Measurements from ENCODE around the gene ZNF616.

Gene ZNF616

DNA sequence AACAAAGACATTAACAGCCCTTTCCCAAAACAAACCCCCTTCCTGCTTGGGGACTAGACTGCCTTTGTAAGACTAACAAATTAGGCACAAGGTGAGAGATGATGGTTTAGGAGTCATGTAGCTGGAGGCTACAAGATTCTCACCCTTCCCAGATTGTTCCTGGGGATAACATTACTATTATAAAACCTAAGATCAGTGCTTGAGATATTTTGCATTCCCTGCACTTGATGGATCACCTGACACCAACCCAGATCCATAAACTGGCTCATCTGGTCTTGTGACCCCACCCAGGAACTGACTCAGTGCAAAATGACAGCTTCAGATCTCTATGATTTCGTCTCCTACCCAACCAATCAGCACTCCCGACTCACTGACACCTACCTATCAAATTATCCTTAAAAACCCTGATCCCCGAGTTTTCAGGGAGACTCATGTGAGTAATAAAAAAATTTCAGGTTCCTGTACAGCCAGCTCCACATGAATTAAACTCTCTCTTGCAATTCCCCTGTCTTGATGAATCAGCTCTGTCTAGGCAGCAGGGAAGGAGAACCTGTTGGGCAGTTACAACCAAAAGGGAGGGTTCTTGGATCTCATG lies 2.4 kb upstream of the ZNF616 start:
- Histone ChIP-seq H3K4me3 (ENCODE audit: low read depth in 1 of 2, low read length in 1 of 2) (no peak overlapping the region), H3K4me1 (ENCODE audit: control insufficient read depth in 1 of 2, insufficient read depth in 1 of 2, low read depth in 1 of 2, low read length in 1 of 2) (peaks cover 11 to 13% of the 10 kb centered on the region in 2 experiments), H3K9me3 (peaks cover 21% of the 10 kb centered on the region), H3K27me3 (no peaks in the 10 kb centered on the region), H3K36me3 (no peaks in the 10 kb centered on the region), H3K27ac (no peak overlapping the region)
- TF ChIP-seq, protein P1, sequence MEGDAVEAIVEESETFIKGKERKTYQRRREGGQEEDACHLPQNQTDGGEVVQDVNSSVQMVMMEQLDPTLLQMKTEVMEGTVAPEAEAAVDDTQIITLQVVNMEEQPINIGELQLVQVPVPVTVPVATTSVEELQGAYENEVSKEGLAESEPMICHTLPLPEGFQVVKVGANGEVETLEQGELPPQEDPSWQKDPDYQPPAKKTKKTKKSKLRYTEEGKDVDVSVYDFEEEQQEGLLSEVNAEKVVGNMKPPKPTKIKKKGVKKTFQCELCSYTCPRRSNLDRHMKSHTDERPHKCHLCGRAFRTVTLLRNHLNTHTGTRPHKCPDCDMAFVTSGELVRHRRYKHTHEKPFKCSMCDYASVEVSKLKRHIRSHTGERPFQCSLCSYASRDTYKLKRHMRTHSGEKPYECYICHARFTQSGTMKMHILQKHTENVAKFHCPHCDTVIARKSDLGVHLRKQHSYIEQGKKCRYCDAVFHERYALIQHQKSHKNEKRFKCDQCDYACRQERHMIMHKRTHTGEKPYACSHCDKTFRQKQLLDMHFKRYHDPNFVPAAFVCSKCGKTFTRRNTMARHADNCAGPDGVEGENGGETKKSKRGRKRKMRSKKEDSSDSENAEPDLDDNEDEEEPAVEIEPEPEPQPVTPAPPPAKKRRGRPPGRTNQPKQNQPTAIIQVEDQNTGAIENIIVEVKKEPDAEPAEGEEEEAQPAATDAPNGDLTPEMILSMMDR (IDR thresholded peaks at IDR 0.05) = no peak

DNA sequence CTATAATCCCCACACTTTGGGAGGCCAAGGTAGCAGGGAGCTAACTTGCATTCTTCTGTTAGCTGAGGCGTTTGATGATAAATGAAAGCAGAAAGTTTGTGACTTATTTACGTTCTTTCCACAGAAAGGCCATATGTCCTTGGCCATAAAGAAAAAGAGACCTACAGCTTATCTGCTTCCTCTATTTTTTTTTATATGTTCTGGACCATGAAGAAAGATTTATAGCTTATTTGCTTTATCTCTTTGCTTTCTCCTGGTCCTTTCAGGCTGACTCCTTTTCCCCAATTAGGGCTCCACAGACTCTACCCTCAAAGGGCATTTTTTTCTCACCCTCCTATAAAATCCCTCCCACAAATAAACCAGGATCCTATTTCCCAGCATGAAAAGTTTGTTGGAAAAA lies 1.5 kb upstream of the ZNF616 start:
- Histone ChIP-seq H3K27me3 (no peaks in the 10 kb centered on the region), H3K9me3 (peaks cover 15% of the 10 kb centered on the region), H3K27ac (no peak overlapping the region), H3K36me3 (no peaks in the 10 kb centered on the region), H3K4me1 (ENCODE audit: control insufficient read depth in 1 of 2, insufficient read depth in 1 of 2, low read depth in 1 of 2, low read length in 1 of 2) (peaks cover 11 to 13% of the 10 kb centered on the region in 2 experiments), H3K4me3 (ENCODE audit: low read depth in 1 of 2, low read length in 1 of 2) (no peak overlapping the region)
- TF ChIP-seq, protein P1 (IDR thresholded peaks at IDR 0.05) = no peak

DNA sequence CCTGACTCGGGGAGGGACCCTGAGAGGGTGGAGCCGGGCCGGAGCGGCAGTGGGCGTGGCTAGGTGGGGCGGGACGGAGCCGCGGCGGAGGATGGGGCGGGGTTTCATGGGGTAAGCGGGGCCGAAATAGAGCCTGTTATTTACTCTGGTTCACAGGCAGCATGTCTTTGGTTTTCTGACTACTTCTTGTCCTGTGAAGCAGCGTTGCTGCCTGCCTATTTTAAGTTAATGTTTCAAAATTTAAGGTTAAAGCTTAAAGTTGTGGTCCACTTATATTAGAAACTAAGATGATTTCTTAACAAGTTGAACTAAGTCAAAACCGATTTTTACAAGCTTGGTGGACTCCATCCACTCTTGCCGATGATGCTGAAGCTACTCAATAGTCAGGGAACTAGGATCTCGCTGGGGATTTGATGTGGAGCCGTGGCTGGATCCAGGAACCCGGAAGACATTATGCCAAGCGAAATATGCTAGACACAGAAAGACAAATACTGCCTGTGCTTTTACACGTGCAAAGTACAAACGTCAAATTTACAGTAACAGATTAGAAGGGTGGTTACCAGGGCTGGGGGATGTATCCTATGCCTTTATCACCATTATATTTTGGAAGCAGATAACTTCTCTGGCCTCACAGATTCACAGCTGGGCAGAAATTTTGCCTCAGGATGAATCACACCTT lies 433 bp upstream of the ZNF616 start:
- TF ChIP-seq, protein P1 (IDR thresholded peaks at IDR 0.05) = no peak
- H3K4me3 ChIP-seq (ENCODE audit: low read depth in 1 of 2, low read length in 1 of 2) = peak overlapping the region; percentile 94
- no peaks in the 10 kb centered on the region for H3K36me3 ChIP-seq
- H3K9me3 ChIP-seq = peaks cover 11% of the 10 kb centered on the region
- H3K27me3 ChIP-seq = no peaks in the 10 kb centered on the region
- H3K4me1 ChIP-seq (ENCODE audit: control insufficient read depth in 1 of 2, insufficient read depth in 1 of 2, low read depth in 1 of 2, low read length in 1 of 2) = peaks cover 11 to 13% of the 10 kb centered on the region in 2 experiments
- peak overlapping the region; percentile 85 for H3K27ac ChIP-seq

DNA sequence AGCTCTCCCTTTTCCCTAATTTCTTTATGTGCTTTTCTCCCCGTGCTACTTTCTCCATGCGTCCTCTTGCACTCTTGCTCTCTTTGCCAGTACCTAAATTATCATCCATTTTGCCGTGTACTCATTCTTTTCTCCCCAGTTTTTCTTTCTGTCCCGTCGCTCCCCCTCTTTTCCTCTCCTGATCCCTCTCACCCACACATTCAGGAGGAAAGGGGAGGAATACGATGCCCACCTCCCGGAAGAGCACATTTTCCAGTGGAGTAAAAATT lies 821 bp downstream of the ZNF616 start:
- TF ChIP-seq, protein P1 (IDR thresholded peaks at IDR 0.05) = no peak
- H3K27me3 ChIP-seq = no peaks in the 10 kb centered on the region
- peak overlapping the region; percentile 94 for H3K4me3 ChIP-seq (ENCODE audit: low read depth in 1 of 2, low read length in 1 of 2)

DNA sequence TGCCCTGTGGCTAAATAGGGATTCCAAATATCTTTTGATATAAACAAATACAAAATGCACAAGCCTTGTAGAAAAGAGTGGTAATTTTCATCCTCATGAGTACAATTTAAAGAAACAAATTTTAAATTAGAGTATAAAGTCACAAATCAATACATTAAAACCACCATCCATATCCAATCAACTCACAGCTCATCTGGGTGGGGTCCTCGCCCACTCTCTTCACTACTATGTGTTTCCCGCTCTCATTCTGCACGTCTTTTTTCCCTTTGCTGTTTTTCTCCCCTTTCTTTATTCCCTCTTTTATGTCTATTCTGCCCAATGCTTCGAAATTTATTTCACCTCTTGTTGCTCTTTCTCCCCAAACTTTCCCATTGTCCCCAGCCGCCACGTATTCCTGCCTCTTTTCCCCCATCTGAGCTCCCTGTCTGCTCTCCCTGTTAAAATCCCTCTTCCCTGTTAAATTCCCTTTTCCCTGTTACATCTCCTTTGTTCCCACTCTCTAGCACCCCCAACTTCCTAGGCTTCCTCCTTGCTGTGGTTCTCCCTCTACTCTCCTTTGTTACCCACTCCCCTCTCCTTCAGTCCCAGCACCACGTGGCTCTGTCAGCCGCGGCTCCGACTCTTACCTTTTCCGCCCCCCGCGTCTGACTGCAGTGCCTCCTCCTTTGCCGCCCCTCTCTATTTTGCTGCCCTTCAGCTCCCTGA lies 1.3 kb downstream of the ZNF616 start:
- Histone ChIP-seq H3K27me3 (no peaks in the 10 kb centered on the region), H3K36me3 (no peaks in the 10 kb centered on the region), H3K4me1 (ENCODE audit: control insufficient read depth in 1 of 2, insufficient read depth in 1 of 2, low read depth in 1 of 2, low read length in 1 of 2) (peaks cover 11 to 13% of the 10 kb centered on the region in 2 experiments), H3K4me3 (ENCODE audit: low read depth in 1 of 2, low read length in 1 of 2) (peak overlapping the region; percentile 94), H3K27ac (peak overlapping the region; percentile 85), H3K9me3 (peaks cover 14% of the 10 kb centered on the region)
- TF ChIP-seq, protein P1 (IDR thresholded peaks at IDR 0.05) = no peak

More for the DNA sequence above, 821 bp downstream of the ZNF616 start:
- Histone ChIP-seq H3K9me3 (peaks cover 14% of the 10 kb centered on the region), H3K27ac (peak overlapping the region; percentile 85), H3K4me1 (ENCODE audit: control insufficient read depth in 1 of 2, insufficient read depth in 1 of 2, low read depth in 1 of 2, low read length in 1 of 2) (peaks cover 11 to 13% of the 10 kb centered on the region in 2 experiments), H3K36me3 (no peaks in the 10 kb centered on the region)
